ENCODE results near the gene FBXW11. TPM values are rescaled to one million over a fixed set of nuclear protein-coding genes. Genes with fewer than 3 reads are reported as not detected.

Gene FBXW11
- total and polyA plus RNA-seq, 10 donors = 7.5 to 72.1 (median 54.7) TPM

GRCh38 chr5:171898386-171898785 lies 108.1 kb downstream of the FBXW11 start:
- Histone ChIP-seq H3K36me3 (peaks cover 0 to 69% (median 18%) of the 10 kb centered on the region in 6 donors), H3K4me3 (no peak overlapping the region), H3K4me1 (peaks cover 0 to 11% (median 0%) of the 10 kb centered on the region in 6 donors), H3K9me3 (no peaks in the 10 kb centered on the region), H3K27me3 (replicated peaks in 1 of 7) (no peaks in the 10 kb centered on the region), H3K27ac (no peak overlapping the region)
- intact Hi-C loops (cut with DNase I; ENCODE audit: low total_unique reads) = no loop called here
- no peak for DNase-seq
- 93 to 98% (median 97%) methylated on average over 4 of the region's 4 CpGs for WGBS, 5 donors
- TF ChIP-seq POLR2AphosphoS5 (IDR thresholded peaks at IDR 0.05) (no peak), POLR2A (IDR thresholded peaks at IDR 0.05) (no peak)
- TF ChIP-seq, protein P1, sequence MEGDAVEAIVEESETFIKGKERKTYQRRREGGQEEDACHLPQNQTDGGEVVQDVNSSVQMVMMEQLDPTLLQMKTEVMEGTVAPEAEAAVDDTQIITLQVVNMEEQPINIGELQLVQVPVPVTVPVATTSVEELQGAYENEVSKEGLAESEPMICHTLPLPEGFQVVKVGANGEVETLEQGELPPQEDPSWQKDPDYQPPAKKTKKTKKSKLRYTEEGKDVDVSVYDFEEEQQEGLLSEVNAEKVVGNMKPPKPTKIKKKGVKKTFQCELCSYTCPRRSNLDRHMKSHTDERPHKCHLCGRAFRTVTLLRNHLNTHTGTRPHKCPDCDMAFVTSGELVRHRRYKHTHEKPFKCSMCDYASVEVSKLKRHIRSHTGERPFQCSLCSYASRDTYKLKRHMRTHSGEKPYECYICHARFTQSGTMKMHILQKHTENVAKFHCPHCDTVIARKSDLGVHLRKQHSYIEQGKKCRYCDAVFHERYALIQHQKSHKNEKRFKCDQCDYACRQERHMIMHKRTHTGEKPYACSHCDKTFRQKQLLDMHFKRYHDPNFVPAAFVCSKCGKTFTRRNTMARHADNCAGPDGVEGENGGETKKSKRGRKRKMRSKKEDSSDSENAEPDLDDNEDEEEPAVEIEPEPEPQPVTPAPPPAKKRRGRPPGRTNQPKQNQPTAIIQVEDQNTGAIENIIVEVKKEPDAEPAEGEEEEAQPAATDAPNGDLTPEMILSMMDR (IDR thresholded peaks at IDR 0.05 in 8 of 11, conservative IDR thresholded peaks at IDR 0.05 in 3 of 11) = no peak

- Histone ChIP-seq H3K4me3 (no peak overlapping the region), H3K27ac (no peak overlapping the region), H3K9me3 (no peaks in the 10 kb centered on the region), H3K4me1 (peaks cover 0 to 11% (median 0%) of the 10 kb centered on the region in 6 donors), H3K36me3 (peaks cover 0 to 77% (median 18%) of the 10 kb centered on the region in 6 donors), H3K27me3 (replicated peaks in 1 of 7) (no peaks in the 10 kb centered on the region)
- intact Hi-C loops (cut with DNase I; ENCODE audit: low total_unique reads) = no loop called here
- TF ChIP-seq, protein P1 (IDR thresholded peaks at IDR 0.05 in 8 of 11, conservative IDR thresholded peaks at IDR 0.05 in 3 of 11) = no peak
- TF ChIP-seq POLR2AphosphoS5 (IDR thresholded peaks at IDR 0.05) (no peak), POLR2A (IDR thresholded peaks at IDR 0.05) (no peak)
- no peak for DNase-seq
- 56 to 88% (median 74%) methylated on average over 1 of the region's 1 CpG for WGBS, 5 donors
Observed at GRCh38 chr5:171897231-171897630, 109.2 kb downstream of the FBXW11 start.

DNA sequence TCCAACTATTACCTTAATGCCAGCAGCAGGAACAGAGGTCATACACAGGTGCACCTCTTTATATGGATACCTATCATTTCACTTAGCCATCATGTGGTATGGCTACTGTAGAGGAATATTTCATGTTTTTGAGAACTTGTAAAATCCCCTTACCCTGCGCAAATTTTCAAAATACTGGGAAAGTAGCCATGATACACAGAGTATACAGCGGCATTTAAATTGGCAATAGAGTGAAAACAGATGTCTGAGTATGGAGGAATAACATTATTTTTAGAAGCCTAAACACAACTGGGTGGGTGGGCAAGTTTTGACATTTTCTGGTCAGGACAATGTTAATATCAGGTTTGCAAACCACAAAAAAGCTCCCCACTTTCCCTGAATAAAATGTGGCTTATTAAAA lies 111.4 kb downstream of the FBXW11 start:
- Histone ChIP-seq H3K27ac (no peak overlapping the region), H3K9me3 (no peaks in the 10 kb centered on the region), H3K4me3 (no peak overlapping the region), H3K4me1 (peaks cover 0 to 11% (median 0%) of the 10 kb centered on the region in 6 donors), H3K27me3 (replicated peaks in 1 of 7) (no peaks in the 10 kb centered on the region), H3K36me3 (peaks cover 0 to 99% (median 22%) of the 10 kb centered on the region in 6 donors)
- DNase-seq = no peak
- TF ChIP-seq, protein P1 (IDR thresholded peaks at IDR 0.05 in 8 of 11, conservative IDR thresholded peaks at IDR 0.05 in 3 of 11) = no peak
- TF ChIP-seq POLR2A (IDR thresholded peaks at IDR 0.05) (no peak), POLR2AphosphoS5 (IDR thresholded peaks at IDR 0.05) (no peak)
- 96 to 100% (median 98%) methylated on average over 2 of the region's 2 CpGs for WGBS, 5 donors
- intact Hi-C loops (cut with DNase I; ENCODE audit: low total_unique reads) = no loop called here

DNA sequence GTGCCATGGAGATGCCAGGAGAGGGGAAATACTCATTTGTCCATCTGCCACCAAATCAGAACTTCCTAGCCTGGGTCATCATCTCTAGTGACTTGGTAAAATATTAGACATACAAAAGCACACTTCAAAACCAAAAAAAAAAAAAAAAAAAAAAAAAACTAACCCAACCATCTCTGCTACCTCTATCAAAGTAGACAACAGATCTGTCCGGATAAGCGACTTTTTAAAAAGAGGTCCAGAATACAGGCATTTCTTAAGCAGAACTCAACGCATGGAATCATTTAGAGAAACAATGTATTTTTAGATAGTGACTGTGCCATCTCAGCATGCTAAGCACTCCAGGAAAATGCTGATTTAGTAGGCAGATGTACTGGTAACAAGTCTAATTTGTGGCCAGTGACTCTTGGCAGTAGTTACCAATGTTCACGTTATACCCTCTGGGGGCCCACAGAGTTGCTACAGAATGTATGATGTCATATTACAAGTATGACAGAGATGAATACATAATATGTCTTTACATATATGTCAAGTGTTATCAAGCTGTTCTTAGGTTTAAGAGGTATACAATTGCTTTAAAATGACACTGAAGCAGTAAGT lies 113.0 kb downstream of the FBXW11 start:
- intact Hi-C loops (cut with DNase I; ENCODE audit: low total_unique reads) = no loop called here
- WGBS, 5 donors = 87 to 96% (median 88%) methylated on average over 4 of the region's 4 CpGs

More for the DNA sequence above, 113.0 kb downstream of the FBXW11 start:
- H3K4me3 ChIP-seq = no peak overlapping the region
- no peaks in the 10 kb centered on the region for H3K27me3 ChIP-seq (replicated peaks in 1 of 7)
- TF ChIP-seq, protein P1 (IDR thresholded peaks at IDR 0.05 in 8 of 11, conservative IDR thresholded peaks at IDR 0.05 in 3 of 11) = no peak
- TF ChIP-seq POLR2AphosphoS5 (IDR thresholded peaks at IDR 0.05) (no peak), POLR2A (IDR thresholded peaks at IDR 0.05) (no peak)
- peaks cover 0 to 100% (median 23%) of the 10 kb centered on the region in 6 donors for H3K36me3 ChIP-seq
- H3K4me1 ChIP-seq = peaks cover 0 to 11% (median 0%) of the 10 kb centered on the region in 6 donors
- H3K9me3 ChIP-seq = no peaks in the 10 kb centered on the region
- no peak for DNase-seq
- H3K27ac ChIP-seq = no peak overlapping the region

All from spleen (tissue), 11 donors.